Testis (tissue), 2 donors: ENCODE results near the gene SAMD9.

Experiments
- CTCF ChIP-seq, 3 experiments: fragments of 450-650 bp in 2 of 3; fragments of 200-600 bp in 1 of 3; sonication (generic) in 1 of 3; IDR thresholded peaks; one replicate each; pipeline ENCODE4 v1.5.1; 2016 to 2019; ENCODE audit warnings: antibody characterized with exemption in 3 of 3, mild to moderate bottlenecking in 2 of 3, moderate library complexity in 1 of 3
- POLR2A ChIP-seq: fragments of 450-650 bp; IDR thresholded peaks from one replicate; pipeline ENCODE4 v1.6.1; 2017; ENCODE audit warnings: antibody characterized with exemption, mild to moderate bottlenecking, moderate library complexity

- no peak for TF ChIP-seq CTCF (IDR thresholded peaks at IDR 0.05)
- TF ChIP-seq POLR2A = no peak
Measured at GRCh38 chr7:93148727-93149126, 30.9 kb upstream of the SAMD9 start.
